ENCODE results near the gene GPHN. TPM values are rescaled to one million over a fixed set of nuclear protein-coding genes. Genes with fewer than 3 reads are reported as not detected.

Gene GPHN
- polyA plus RNA-seq, 2 of the 4 experiments (the other 2 are of a cell fraction), result 12.7 to 15.5 TPM

DNA sequence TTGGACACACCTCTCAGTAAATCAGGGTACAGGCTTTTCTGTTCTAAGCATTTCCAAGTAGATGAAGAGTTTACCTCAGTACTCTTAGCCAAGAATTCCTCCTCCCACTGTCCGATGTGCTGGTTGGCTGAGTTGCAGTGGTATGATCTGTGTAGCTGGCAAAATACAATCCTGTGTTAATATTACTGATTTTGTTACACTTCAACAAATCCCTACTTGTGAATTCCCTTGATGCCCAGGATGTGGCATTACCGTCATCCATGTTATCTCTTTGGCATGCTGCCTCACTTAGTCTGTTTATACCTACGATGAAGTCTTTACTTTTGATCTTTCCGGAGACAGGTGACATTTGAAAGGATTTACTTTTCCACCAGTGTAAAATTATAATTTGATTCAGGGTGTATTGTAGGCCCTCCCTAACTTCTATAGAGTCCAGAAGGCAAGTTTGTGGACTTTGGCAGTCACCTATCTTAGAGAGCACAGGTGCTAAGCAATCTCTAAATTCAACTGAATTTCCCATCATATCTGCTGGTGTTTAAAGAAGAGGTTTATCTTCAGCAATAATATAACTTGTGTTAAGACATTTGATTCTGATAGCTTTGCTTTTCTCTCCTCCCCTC is 11.6 kb upstream of the GPHN start:
- no peaks in the 10 kb centered on the region for H3K9me3 ChIP-seq
- DNase-seq (ENCODE audit: low read depth in 1 of 2, low spot score in 1 of 2), result no peak
- peak overlapping the region; percentile 55 for H3K4me2 ChIP-seq
- CTCF ChIA-PET, result interaction anchor here (1.3 to 2.7 kb wide), 2 partner anchors 11 to 46 kb away, joined by 3 to 8 read pairs; partner anchors contain the start of gene GPHN
- FAIRE-seq, result no peak
- H3K4me1 ChIP-seq, result no peaks in the 10 kb centered on the region
- no peak overlapping the region for H3K4me3 ChIP-seq
- H3K27ac ChIP-seq, result no peak overlapping the region
- 84% methylated on average over 4 of the region's 4 CpGs for WGBS (ENCODE audit: missing lambda C conversion rate)
- peak; percentile 52 to 54; a peak in 4 of 6 replicates for ATAC-seq
- no peak for TF ChIP-seq POLR2AphosphoS2 (conservative IDR thresholded peaks at IDR 0.05; ENCODE audit: low read length)
- TF ChIP-seq MAFK (IDR thresholded peaks at IDR 0.05; ENCODE audit: partially characterized antibody), result no peak
- TF ChIP-seq, protein P1, sequence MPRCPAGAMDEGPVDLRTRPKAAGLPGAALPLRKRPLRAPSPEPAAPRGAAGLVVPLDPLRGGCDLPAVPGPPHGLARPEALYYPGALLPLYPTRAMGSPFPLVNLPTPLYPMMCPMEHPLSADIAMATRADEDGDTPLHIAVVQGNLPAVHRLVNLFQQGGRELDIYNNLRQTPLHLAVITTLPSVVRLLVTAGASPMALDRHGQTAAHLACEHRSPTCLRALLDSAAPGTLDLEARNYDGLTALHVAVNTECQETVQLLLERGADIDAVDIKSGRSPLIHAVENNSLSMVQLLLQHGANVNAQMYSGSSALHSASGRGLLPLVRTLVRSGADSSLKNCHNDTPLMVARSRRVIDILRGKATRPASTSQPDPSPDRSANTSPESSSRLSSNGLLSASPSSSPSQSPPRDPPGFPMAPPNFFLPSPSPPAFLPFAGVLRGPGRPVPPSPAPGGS (IDR thresholded peaks at IDR 0.05), result no peak
- TF ChIP-seq, protein P2, sequence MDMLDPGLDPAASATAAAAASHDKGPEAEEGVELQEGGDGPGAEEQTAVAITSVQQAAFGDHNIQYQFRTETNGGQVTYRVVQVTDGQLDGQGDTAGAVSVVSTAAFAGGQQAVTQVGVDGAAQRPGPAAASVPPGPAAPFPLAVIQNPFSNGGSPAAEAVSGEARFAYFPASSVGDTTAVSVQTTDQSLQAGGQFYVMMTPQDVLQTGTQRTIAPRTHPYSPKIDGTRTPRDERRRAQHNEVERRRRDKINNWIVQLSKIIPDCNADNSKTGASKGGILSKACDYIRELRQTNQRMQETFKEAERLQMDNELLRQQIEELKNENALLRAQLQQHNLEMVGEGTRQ (IDR thresholded peaks at IDR 0.05), result no peak
- TF ChIP-seq, protein P3, sequence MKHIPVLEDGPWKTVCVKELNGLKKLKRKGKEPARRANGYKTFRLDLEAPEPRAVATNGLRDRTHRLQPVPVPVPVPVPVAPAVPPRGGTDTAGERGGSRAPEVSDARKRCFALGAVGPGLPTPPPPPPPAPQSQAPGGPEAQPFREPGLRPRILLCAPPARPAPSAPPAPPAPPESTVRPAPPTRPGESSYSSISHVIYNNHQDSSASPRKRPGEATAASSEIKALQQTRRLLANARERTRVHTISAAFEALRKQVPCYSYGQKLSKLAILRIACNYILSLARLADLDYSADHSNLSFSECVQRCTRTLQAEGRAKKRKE (CRISPR knock-in tag; IDR thresholded peaks at IDR 0.05; ENCODE audit: low read depth), result no peak
- TF ChIP-seq CHD4 (IDR thresholded peaks at IDR 0.05; ENCODE audit: borderline replicate concordance), result no peak
- TF ChIP-seq RCOR1 (IDR thresholded peaks at IDR 0.05; ENCODE audit: low read depth, low read length), result no peak
- no peak for TF ChIP-seq TFCP2L1 (CRISPR knock-in tag; IDR thresholded peaks at IDR 0.05)
- TF ChIP-seq, protein P4, sequence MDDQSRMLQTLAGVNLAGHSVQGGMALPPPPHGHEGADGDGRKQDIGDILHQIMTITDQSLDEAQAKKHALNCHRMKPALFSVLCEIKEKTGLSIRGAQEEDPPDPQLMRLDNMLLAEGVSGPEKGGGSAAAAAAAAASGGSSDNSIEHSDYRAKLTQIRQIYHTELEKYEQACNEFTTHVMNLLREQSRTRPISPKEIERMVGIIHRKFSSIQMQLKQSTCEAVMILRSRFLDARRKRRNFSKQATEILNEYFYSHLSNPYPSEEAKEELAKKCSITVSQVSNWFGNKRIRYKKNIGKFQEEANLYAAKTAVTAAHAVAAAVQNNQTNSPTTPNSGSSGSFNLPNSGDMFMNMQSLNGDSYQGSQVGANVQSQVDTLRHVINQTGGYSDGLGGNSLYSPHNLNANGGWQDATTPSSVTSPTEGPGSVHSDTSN (IDR thresholded peaks at IDR 0.05), result no peak
- TF ChIP-seq HOXB5 (CRISPR knock-in tag; IDR thresholded peaks at IDR 0.05), result no peak
- TF ChIP-seq JUN (IDR thresholded peaks at IDR 0.05), result no peak
- no peak for TF ChIP-seq ZFP36 (IDR thresholded peaks at IDR 0.05; ENCODE audit: borderline replicate concordance, partially characterized antibody)
- no peak for TF ChIP-seq POLR2A (IDR thresholded peaks at IDR 0.05; ENCODE audit: low read length)
- TF ChIP-seq, protein P5, sequence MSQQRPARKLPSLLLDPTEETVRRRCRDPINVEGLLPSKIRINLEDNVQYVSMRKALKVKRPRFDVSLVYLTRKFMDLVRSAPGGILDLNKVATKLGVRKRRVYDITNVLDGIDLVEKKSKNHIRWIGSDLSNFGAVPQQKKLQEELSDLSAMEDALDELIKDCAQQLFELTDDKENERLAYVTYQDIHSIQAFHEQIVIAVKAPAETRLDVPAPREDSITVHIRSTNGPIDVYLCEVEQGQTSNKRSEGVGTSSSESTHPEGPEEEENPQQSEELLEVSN (IDR thresholded peaks at IDR 0.05; ENCODE audit: borderline replicate concordance, low read depth), result no peak
- TF ChIP-seq HDAC2 (IDR thresholded peaks at IDR 0.05), result no peak
- TF ChIP-seq EHMT2 (IDR thresholded peaks at IDR 0.05; ENCODE audit: low read depth), result no peak
- no peak for TF ChIP-seq ZC3H11A (IDR thresholded peaks at IDR 0.05)
- no peak for TF ChIP-seq EHF (CRISPR knock-in tag; IDR thresholded peaks at IDR 0.05)
- no peak for TF ChIP-seq RNF2 (IDR thresholded peaks at IDR 0.05; ENCODE audit: borderline replicate concordance, low read depth)
- no peak for TF ChIP-seq RFX5 (IDR thresholded peaks at IDR 0.05)
- POLR2A ChIA-PET, result interaction anchor here (1.4 to 1.9 kb wide), 2 partner anchors 11 to 12 kb away, joined by 6 to 7 read pairs; partner anchors contain the start of gene GPHN

DNA sequence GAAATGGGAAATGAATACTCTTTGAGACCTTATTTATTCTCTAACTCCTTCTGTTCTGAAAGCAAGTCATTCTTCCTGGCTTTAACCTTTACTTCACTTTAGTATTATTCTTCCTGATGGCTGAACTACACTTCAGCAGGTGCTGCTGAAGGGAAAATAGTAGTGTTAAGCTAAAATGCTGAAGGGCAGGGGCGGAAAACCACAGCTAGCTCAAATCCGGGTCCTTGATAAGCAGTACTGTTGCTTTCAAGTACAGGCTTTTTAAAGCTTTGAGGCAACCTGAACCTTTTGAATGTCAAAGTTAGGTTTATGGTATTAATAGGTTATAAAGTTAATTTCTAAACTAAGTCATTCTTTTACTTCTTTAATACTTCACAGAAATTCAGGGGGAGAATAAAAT is 11.0 kb upstream of the GPHN start:
- H3K27ac ChIP-seq, result no peak overlapping the region
- CTCF ChIA-PET, result interaction anchor here (0.6 to 2.7 kb wide), 3 partner anchors 11 to 616 kb away, joined by 3 to 8 read pairs (median 3); partner anchors contain the start of gene GPHN
- no peak overlapping the region for H3K4me2 ChIP-seq
- H3K4me1 ChIP-seq, result no peaks in the 10 kb centered on the region
- DNase-seq (ENCODE audit: low read depth in 1 of 2, low spot score in 1 of 2), result no peak
- POLR2A ChIA-PET, result interaction anchor here (1.9 kb wide), 1 partner anchor 11 kb away, joined by 7 read pairs; the partner anchor contains the start of gene GPHN
- H3K4me3 ChIP-seq, result no peak overlapping the region
- no peaks in the 10 kb centered on the region for H3K9me3 ChIP-seq
- WGBS (ENCODE audit: missing lambda C conversion rate), result 82% methylated on average over 2 of the region's 2 CpGs
- ATAC-seq, result no peak
- no peak for FAIRE-seq
- TF ChIP-seq ESRRA (IDR thresholded peaks at IDR 0.05; ENCODE audit: borderline replicate concordance, low read length) (no peak), CEBPB (IDR thresholded peaks at IDR 0.05) (no peak), HOXB5 (CRISPR knock-in tag; IDR thresholded peaks at IDR 0.05) (no peak), SMC3 (IDR thresholded peaks at IDR 0.05) (no peak)
- TF ChIP-seq, protein P6, sequence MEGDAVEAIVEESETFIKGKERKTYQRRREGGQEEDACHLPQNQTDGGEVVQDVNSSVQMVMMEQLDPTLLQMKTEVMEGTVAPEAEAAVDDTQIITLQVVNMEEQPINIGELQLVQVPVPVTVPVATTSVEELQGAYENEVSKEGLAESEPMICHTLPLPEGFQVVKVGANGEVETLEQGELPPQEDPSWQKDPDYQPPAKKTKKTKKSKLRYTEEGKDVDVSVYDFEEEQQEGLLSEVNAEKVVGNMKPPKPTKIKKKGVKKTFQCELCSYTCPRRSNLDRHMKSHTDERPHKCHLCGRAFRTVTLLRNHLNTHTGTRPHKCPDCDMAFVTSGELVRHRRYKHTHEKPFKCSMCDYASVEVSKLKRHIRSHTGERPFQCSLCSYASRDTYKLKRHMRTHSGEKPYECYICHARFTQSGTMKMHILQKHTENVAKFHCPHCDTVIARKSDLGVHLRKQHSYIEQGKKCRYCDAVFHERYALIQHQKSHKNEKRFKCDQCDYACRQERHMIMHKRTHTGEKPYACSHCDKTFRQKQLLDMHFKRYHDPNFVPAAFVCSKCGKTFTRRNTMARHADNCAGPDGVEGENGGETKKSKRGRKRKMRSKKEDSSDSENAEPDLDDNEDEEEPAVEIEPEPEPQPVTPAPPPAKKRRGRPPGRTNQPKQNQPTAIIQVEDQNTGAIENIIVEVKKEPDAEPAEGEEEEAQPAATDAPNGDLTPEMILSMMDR (IDR thresholded peaks at IDR 0.05), result no peak
- TF ChIP-seq, protein P7, sequence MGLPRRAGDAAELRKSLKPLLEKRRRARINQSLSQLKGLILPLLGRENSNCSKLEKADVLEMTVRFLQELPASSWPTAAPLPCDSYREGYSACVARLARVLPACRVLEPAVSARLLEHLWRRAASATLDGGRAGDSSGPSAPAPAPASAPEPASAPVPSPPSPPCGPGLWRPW (IDR thresholded peaks at IDR 0.05), result no peak
- TF ChIP-seq, protein P8, sequence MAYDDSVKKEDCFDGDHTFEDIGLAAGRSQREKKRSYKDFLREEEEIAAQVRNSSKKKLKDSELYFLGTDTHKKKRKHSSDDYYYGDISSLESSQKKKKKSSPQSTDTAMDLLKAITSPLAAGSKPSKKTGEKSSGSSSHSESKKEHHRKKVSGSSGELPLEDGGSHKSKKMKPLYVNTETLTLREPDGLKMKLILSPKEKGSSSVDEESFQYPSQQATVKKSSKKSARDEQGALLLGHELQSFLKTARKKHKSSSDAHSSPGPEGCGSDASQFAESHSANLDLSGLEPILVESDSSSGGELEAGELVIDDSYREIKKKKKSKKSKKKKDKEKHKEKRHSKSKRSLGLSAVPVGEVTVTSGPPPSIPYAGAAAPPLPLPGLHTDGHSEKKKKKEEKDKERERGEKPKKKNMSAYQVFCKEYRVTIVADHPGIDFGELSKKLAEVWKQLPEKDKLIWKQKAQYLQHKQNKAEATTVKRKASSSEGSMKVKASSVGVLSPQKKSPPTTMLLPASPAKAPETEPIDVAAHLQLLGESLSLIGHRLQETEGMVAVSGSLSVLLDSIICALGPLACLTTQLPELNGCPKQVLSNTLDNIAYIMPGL (CRISPR knock-in tag; IDR thresholded peaks at IDR 0.05; ENCODE audit: borderline replicate concordance), result no peak
- TF ChIP-seq, protein P3 (CRISPR knock-in tag; IDR thresholded peaks at IDR 0.05; ENCODE audit: low read depth), result no peak
- TF ChIP-seq, protein P5 (IDR thresholded peaks at IDR 0.05; ENCODE audit: borderline replicate concordance, low read depth), result no peak

Data from A549 (cell line).